ENCODE data around the gene SIK2. TPM values are rescaled to one million over a fixed set of nuclear protein-coding genes. Genes with fewer than 3 reads are reported as not detected.
A peak's percentile ranks its signal among the peaks of the same experiment; 100 is the strongest.

Gene SIK2
- 10 to 100 TPM in 1 of 3 donors, 1 to 10 TPM in 2; 7.1 to 14.3 (median 8.4) TPM for total RNA-seq
- total RNA-seq (2013) = 6.3 TPM

DNA sequence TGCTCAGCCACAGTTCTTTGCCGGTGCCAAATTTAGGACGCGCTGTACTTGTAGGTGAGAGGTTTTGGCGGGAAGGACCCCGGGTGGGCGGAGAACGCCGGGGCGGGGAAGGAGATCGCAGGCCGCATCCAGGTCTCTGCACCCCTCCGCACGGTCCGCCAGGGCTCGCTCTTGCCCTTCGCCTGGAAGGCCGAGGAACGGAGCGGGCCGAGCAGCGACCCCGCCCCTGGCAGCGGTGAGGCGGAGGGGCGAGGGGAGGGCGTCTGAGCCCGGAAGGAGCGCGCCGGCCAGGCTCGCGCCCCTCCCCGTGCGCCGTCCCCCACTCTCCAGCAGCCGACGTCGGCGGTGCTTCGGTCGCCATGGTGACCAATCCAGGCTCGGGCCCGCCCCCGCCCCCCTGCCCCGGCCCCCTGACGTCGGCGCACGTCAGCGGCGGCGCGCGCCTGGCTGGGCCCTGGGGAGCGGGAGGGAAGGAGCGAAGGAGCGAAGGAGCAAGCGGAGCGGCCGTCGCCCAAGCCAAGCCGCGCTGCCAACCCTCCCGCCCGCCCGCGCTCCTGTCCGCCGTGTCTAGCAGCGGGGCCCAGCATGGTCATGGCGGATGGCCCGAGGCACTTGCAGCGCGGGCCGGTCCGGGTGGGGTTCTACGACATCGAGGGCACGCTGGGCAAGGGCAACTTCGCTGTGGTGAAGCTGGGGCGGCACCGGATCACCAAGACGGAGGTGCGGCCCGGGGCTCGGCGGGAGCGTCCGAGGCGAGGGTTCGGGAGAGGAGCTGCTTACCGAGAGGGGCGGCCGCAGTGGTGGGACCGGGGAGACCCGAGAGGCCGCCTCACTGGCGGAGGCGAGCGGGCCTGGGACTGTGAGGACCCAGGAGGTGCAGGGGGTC is at the start of gene SIK2:
Gene SIK2 (plus strand): TSS at position 471 of the 886 bp plus-strand sequence. CDS start 115 bp downstream, at position 586.
- Histone ChIP-seq H3K36me3 (ENCODE audit: control insufficient read depth, insufficient read depth, low read length) (no peaks in the 10 kb centered on the region), H3K9me3 (ENCODE audit: control insufficient read depth, insufficient read depth, low read length) (no peaks in the 10 kb centered on the region), H3K4me3 (ENCODE audit: low read length) (peak within 1 kb of the TSS; percentile 96), H3K4me1 (ENCODE audit: control insufficient read depth, insufficient read depth, low read length) (peaks cover 16% of the 10 kb centered on the region), H3K27me3 (ENCODE audit: control insufficient read depth, insufficient read depth, low read length) (no peaks in the 10 kb centered on the region), H3K27ac (ENCODE audit: low read length) (peak within 1 kb of the TSS; percentile 97)
- peaks cover 24 to 30% of the 10 kb centered on the region in 2 donors for H3K4me1 Mint-ChIP-seq
- peak; percentile 86 to 95 (median 90) for ATAC-seq
- no peaks in the 10 kb centered on the region for H3K36me3 Mint-ChIP-seq
- WGBS (ENCODE audit: insufficient coverage) = under 1% methylated on average over 100 of the region's 100 CpGs
- TF ChIP-seq CTCF (IDR thresholded peaks at IDR 0.05) = peak; percentile 69
- no peaks in the 10 kb centered on the region for H3K9me3 Mint-ChIP-seq
- H3K27me3 Mint-ChIP-seq (ENCODE audit: low read depth in 2 of 2) = no peaks in the 10 kb centered on the region
- peak within 1 kb of the TSS; percentile 93 to 97 for H3K27ac Mint-ChIP-seq
- peak within 1 kb of the TSS; percentile 97 for H3K4me3 Mint-ChIP-seq
- peak; percentile 87 to 96 for DNase-seq
- intact Hi-C loops (cut with micrococcal nuclease) = loop anchor here (2.0 kb wide), 1 partner anchor 165 kb away; the partner anchor contains the start of gene PPP2R1B

DNA sequence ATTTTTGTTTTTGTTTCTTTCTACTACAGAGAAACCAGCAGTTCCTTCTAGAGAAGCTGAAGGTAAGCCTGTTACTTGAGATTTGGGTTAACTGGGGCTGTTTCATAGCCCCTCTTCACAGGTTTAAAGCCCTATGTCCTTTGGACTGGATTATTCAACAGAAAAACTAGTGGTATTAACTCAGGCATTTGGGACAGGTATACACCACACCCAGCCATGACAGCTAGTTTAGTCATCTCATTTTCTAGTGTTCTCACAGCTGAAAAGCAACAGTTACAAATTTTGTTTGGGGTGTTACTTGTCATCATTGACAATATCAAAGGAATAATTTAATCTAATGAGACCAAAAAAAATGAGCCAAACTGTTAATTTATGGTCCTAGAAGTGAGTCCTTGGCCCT is 47.7 kb upstream of the SIK2 start:
- H3K27ac ChIP-seq (ENCODE audit: low read length) = no peak overlapping the region
- no peak for DNase-seq
- H3K9me3 Mint-ChIP-seq = no peaks in the 10 kb centered on the region
- no peaks in the 10 kb centered on the region for H3K36me3 ChIP-seq (ENCODE audit: control insufficient read depth, insufficient read depth, low read length)
- no peaks in the 10 kb centered on the region for H3K36me3 Mint-ChIP-seq
- no peaks in the 10 kb centered on the region for H3K9me3 ChIP-seq (ENCODE audit: control insufficient read depth, insufficient read depth, low read length)
- no peaks in the 10 kb centered on the region for H3K4me1 Mint-ChIP-seq
- TF ChIP-seq CTCF (IDR thresholded peaks at IDR 0.05) = no peak
- H3K27me3 Mint-ChIP-seq (ENCODE audit: low read depth in 2 of 2) = peaks cover 5 to 20% of the 10 kb centered on the region in 2 donors
- H3K4me1 ChIP-seq (ENCODE audit: control insufficient read depth, insufficient read depth, low read length) = no peaks in the 10 kb centered on the region
- no peak overlapping the region for H3K4me3 Mint-ChIP-seq
- no peak overlapping the region for H3K27ac Mint-ChIP-seq
- no peak for ATAC-seq
- no peak overlapping the region for H3K4me3 ChIP-seq (ENCODE audit: low read length)
- no peaks in the 10 kb centered on the region for H3K27me3 ChIP-seq (ENCODE audit: control insufficient read depth, insufficient read depth, low read length)
- intact Hi-C loops (cut with micrococcal nuclease) = no loop called here

- intact Hi-C loops (cut with micrococcal nuclease) = no loop called here
- peaks cover 5 to 20% of the 10 kb centered on the region in 2 donors for H3K27me3 Mint-ChIP-seq (ENCODE audit: low read depth in 2 of 2)
- ATAC-seq (no peak), DNase-seq (no peak)
- Histone ChIP-seq H3K27ac (ENCODE audit: low read length) (no peak overlapping the region), H3K4me1 (ENCODE audit: control insufficient read depth, insufficient read depth, low read length) (no peaks in the 10 kb centered on the region), H3K9me3 (ENCODE audit: control insufficient read depth, insufficient read depth, low read length) (no peaks in the 10 kb centered on the region), H3K4me3 (ENCODE audit: low read length) (no peak overlapping the region), H3K27me3 (ENCODE audit: control insufficient read depth, insufficient read depth, low read length) (no peaks in the 10 kb centered on the region), H3K36me3 (ENCODE audit: control insufficient read depth, insufficient read depth, low read length) (no peaks in the 10 kb centered on the region)
- H3K4me1 Mint-ChIP-seq = no peaks in the 10 kb centered on the region
- no peaks in the 10 kb centered on the region for H3K36me3 Mint-ChIP-seq
- no peak overlapping the region for H3K27ac Mint-ChIP-seq
- TF ChIP-seq CTCF (IDR thresholded peaks at IDR 0.05) = no peak
- H3K4me3 Mint-ChIP-seq = no peak overlapping the region
- no peaks in the 10 kb centered on the region for H3K9me3 Mint-ChIP-seq
Observed at GRCh38 chr11:111555255-111555654, 47.0 kb upstream of the SIK2 start.

Measured in natural killer cell (primary cell).